GOT3 (cell line): ENCODE data around the gene LOXHD1.

Experiments used
- DNase-seq: peaks from one replicate; lab custom pipeline; 2025; ENCODE audit warnings: mixed read lengths; lab: John Stamatoyannopoulos, UW

The LOXHD1 gene

GRCh38 chr18:46676182-46676835 is 19.3 kb upstream of the LOXHD1 start:
- no peak for DNase-seq

DNA sequence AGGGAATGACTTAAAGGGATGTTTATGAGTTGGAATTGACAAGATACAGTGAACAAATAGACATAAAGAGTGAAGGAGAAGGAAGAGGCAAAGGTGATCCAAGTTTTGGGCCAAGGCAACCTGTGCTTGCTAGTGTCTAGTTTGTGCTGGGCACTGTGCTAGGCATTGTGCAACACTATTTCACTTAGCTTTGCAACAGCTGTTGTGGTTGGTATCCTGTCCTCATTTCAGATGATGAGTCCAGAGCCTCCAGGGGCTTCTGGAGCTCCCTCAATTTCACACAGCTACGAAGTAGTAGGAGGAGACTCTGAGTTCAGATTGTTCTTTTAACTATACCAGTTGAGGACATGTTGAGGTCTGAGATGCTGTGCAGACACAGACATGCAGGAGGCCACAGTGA is 18.1 kb upstream of the LOXHD1 start:
- DNase-seq = no peak

- no peak for DNase-seq
Observed at GRCh38 chr18:46672062-46672970, 15.3 kb upstream of the LOXHD1 start.

DNA sequence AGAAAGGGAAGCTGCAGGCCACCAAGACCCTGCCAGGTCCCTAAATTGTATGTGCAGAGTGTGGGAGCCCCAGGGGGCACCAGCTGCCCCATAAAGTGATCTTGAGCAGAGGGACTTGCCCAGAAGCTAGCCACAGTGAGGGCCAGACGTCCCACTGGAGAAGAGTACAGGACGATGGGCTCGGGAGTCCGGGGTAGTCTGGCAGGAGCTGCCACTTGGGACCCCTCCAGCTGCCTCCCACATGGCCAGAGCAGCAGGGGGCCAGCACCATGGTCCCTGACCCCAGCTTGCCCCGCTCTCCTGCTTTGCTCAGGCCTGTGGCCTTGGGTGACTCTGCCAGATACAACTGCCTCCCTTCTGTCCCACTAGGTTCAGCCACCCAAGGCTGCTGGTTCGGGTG is 11.7 kb upstream of the LOXHD1 start:
- DNase-seq = no peak

GRCh38 chr18:46668135-46668534 is 11.1 kb upstream of the LOXHD1 start:
- DNase-seq = no peak

- no peak for DNase-seq
Observed at GRCh38 chr18:46663539-46663938, 6.5 kb upstream of the LOXHD1 start.

GRCh38 chr18:46660957-46661749 is 4.1 kb upstream of the LOXHD1 start:
- DNase-seq = no peak

GRCh38 chr18:46659484-46659883 is 2.5 kb upstream of the LOXHD1 start:
- no peak for DNase-seq

DNA sequence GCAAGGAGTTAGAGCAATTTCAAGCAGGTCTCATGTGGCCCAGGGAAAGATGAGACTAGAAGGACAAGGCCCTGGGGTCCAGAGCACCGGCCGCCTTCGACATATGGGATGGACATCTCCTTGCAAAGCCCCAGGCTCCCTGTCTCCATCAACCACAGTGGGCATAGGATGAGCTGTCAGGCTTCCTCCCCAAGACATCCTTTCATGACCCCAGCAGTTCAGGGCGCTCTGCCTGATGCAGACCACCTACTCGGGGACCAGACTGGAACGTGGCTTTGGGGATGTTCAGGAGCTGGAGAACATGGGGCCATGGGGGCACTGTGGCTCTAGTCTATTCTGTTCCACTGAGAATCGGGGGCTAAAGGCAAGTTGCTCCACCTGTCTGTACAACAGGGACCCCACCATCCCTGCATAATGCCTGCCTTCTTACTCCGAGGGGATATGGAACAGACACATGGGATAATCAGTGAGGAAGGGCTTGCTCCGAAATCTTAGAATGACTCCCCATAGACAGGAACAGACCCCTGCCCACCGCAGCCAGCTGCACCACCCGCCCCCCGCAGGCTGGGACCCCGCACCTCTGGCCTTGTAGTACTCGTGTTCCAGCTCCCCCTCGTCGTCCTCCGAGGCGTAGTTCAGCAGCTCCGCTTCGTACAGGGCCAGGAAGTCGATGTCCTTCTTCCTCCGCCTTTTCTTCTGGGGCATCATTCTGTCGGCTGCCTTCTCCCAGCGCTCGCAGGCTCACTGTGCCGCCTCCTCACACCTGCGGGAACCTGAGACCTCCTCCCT is 500 bp downstream of the LOXHD1 start:
- DNase-seq = no peak

DNA sequence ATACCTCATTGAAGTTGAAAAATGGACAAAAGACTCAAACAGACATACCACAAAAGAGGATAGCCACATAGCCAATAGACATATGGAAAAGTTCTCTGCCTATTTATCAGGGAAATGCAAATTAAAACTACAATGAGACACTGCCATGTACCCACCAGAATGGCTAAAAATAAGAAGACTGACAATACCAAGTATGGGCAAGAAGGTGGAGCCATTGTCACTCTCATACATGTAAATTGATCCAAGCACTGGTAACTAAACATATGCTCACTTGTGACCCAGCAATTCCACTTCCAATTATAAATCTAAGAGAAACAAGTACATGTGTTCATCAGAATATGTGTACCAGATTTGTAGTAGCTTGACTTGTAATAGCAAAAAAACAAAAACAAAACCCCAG is 4.6 kb downstream of the LOXHD1 start:
- no peak for DNase-seq

DNA sequence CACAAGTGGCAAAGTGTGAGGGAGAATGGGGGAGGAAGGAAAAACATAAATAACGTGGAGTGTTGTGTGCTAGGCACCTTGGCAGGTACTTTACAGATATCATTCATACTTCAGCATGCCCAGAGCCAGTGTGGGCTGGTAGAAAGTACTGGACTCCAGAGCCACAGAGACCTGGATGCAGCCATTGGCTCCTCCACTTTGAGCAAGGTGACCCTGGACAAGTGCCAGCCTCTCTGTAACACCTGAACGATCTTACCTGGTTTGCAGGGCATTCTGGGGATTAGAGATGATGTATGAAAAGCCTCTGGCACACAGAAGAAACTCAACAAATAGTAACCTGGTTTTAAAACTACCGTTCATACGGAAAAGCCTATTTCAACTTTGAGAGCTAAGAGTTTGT is 6.3 kb downstream of the LOXHD1 start:
- no peak for DNase-seq

- no peak for DNase-seq
Observed at GRCh38 chr18:46649071-46649862, 7.8 kb downstream of the LOXHD1 start.

- DNase-seq = no peak
Observed at GRCh38 chr18:46646468-46646867, 10.6 kb downstream of the LOXHD1 start.

GRCh38 chr18:46642561-46642960 is 14.5 kb downstream of the LOXHD1 start:
- DNase-seq = no peak

- peak; percentile 4 for DNase-seq
Observed at GRCh38 chr18:46641917-46642316, 15.1 kb downstream of the LOXHD1 start.

DNA sequence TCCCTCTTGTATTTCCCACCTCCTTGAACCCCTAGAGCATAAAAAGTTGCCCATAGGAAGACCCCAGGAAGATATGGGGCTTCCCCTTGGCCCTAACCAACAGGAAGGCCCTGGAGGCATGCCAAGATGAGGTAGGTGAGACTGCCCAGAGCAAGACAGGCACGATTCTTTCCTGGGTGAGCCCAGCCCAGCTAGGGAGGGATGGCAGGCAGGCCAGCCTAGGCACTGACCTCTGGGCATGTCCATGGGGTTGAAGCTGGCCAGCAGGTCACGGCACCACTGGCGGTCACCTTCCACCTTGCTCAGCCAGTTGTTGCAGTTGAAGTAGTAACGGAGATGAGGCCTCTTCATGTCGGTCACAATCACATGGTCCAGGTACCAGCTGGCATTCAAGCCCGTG is 17.6 kb downstream of the LOXHD1 start:
- DNase-seq = no peak

- DNase-seq = no peak
Observed at GRCh38 chr18:46636040-46636630, 20.9 kb downstream of the LOXHD1 start.

DNA sequence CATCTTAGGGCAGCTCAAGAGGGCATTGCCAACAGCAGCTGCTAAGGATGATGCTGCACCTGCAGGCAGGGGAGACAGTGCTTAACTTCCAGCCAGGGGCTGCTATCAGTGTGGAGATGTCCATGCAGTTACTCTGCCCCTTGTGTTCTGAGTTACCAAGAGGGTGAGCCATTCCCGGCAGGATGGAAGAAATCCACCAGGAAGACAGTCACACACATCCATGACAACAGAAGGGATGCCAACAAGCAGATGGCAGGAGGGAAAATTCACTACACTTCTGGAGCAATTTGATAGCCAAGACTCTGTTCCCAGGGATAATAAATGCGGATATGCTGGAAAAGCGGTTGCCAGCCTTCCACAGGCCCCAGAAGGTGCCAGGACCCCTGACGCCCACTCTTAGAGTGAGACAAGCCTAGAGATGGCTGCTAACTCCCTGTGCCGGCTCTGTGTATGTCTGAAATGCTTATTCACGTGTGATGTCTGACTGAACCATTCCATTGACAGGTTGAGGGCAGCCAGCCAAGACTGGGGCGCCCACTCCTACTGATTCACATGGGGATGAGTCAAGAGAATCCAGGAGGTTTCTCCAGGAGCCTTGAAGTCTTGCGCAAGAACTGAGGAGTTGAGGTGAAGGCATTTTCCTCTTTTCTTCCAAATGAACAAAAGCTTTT is 24.5 kb downstream of the LOXHD1 start:
- no peak for DNase-seq

- DNase-seq = no peak
Observed at GRCh38 chr18:46630991-46631390, 26.0 kb downstream of the LOXHD1 start.

DNA sequence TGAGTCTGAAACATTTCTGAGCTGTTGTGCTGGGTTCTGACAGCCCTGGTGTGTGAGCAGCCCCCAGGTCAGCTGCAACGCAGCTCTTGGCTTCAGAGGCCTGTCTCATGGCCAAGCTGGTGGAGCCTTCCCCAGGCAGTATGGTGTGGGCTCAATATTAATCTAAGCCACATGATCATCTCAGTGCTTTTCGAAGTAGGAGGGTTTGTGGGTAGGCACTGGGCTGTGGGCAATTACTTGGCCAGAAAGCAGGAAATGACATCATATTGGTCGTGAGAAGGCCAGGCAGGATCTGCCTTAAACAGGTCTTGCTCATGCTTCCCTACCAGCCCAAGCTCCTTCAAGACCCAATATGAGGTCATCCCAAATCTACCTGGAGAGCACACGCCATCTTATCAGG is 26.9 kb downstream of the LOXHD1 start:
- DNase-seq = no peak
